Lower leg skin (tissue), 4 donors: ENCODE measurements around the gene EIF4G1. TPM values are rescaled to one million over a fixed set of nuclear protein-coding genes. Genes with fewer than 3 reads are reported as not detected.
A peak's percentile ranks its signal among the peaks of the same experiment; 100 is the strongest.
"Not testable (repeated sequence)": the region's sequence is repeated elsewhere in the genome, so short reads cannot be mapped to it uniquely, and the experiment has no call there.

Experiments
- DNase-seq, 2 donors: peaks; one replicate each; pipeline ENCODE4 v3.0.0-alpha.2; 2019; ENCODE audit warnings: low spot score in 2 of 2
- H3K4me3 ChIP-seq: fragments of 200-600 bp; sonication (generic); 2 replicates; pipeline ENCODE4 v1.5.1; 2017; ENCODE audit warnings: mild to moderate bottlenecking, low read depth; ENCODE audit not compliant: poor library complexity, severe bottlenecking
- CTCF ChIP-seq, 3 donors: fragments of 450-650 bp; IDR thresholded peaks; one replicate each; pipeline ENCODE4 v1.5.1; 2016; ENCODE audit warnings: antibody characterized with exemption in 3 of 3, mild to moderate bottlenecking in 3 of 3, moderate library complexity in 2 of 3
- POLR2A ChIP-seq, 2 donors: fragments of 450-650 bp; IDR thresholded peaks; one replicate each; pipeline ENCODE4 v1.6.1; 2016 to 2017; ENCODE audit warnings: antibody characterized with exemption in 2 of 2, mild to moderate bottlenecking in 1 of 2, moderate library complexity in 1 of 2
- WGBS, 2 donors: methylation state at CpG; one replicate each; pipeline ENCODE4 v1.1.5; 2018; 5-methylcytosine and 5-hydroxymethylcytosine counted together
- intact Hi-C: fragments of 100-400 bp; cut with DNase I; formaldehyde crosslinking; loops from one replicate; pipeline ENCODE4 v1.15.0; 2023; ENCODE audit warnings: low total_unique reads
- total RNA-seq, 4 donors: library from RNA; depleted of rRNA; stranded (reverse); fragments of >200 nt; gene quantifications; one replicate each; pipeline ENCODE4 v1.1.0, GENCODE V29; 2016

Gene EIF4G1
- total RNA-seq, result 100 to 1,000 TPM; 418 to 445 (median 433) TPM

- peak within 1 kb of the TSS; percentile 57 for H3K4me3 ChIP-seq
- intact Hi-C loops, result no loop called here
- TF ChIP-seq POLR2A (IDR thresholded peaks at IDR 0.05), result no peak
- no peak for TF ChIP-seq CTCF (IDR thresholded peaks at IDR 0.05)
- WGBS, 2 donors, result 0 to 1% methylated on average over 28 to 38 of the region's 40 CpGs
- peak; percentile 92 to 99 for DNase-seq
These were observed at the start of gene EIF4G1 for GRCh38 chr3:184314363-184314699. EIF4G1 (plus strand) TSS chr3:184314606; CDS start chr3:184315797, 1,191 bp downstream.

- H3K4me3 ChIP-seq, DNase-seq, intact Hi-C loops: not testable (repeated sequence)
- 91 to 93% methylated on average over 1 of the region's 1 CpG for WGBS, 2 donors
These were observed 47.2 kb upstream of the EIF4G1 start for GRCh38 chr3:184267249-184267648.

GRCh38 chr3:184272269-184272668 is 42.1 kb upstream of the EIF4G1 start:
- intact Hi-C loops, result no loop called here
- TF ChIP-seq CTCF (IDR thresholded peaks at IDR 0.05), result no peak

GRCh38 chr3:184275381-184275701 is 39.1 kb upstream of the EIF4G1 start:
- no peak overlapping the region for H3K4me3 ChIP-seq
- 64 to 71% methylated on average over 12 of the region's 12 CpGs for WGBS, 2 donors
- DNase-seq, result no peak
- intact Hi-C loops, result no loop called here
- TF ChIP-seq CTCF (IDR thresholded peaks at IDR 0.05) (no peak), POLR2A (IDR thresholded peaks at IDR 0.05) (no peak)

More at GRCh38 chr3:184272269-184272668, 42.1 kb upstream of the EIF4G1 start:
- H3K4me3 ChIP-seq, result no peak overlapping the region
- WGBS, 2 donors, result 45 to 47% methylated on average over 1 of the region's 1 CpG
- no peak for DNase-seq

- TF ChIP-seq POLR2A (IDR thresholded peaks at IDR 0.05), result no peak
- TF ChIP-seq CTCF (IDR thresholded peaks at IDR 0.05), result no peak
- intact Hi-C loops, result no loop called here
- no peak for DNase-seq
- 17 to 42% methylated on average over 18 to 43 of the region's 65 CpGs for WGBS, 2 donors
- H3K4me3 ChIP-seq, result no peak within 1 kb of the TSS
These were observed 38.2 kb upstream of the EIF4G1 start, which contains the start of gene ECE2 for GRCh38 chr3:184275961-184276910. ECE2 (plus strand) TSS chr3:184276022; CDS start chr3:184276154, 132 bp downstream.

GRCh38 chr3:184277366-184277765 is 37.0 kb upstream of the EIF4G1 start:
- no peak overlapping the region for H3K4me3 ChIP-seq
- no peak for DNase-seq
- intact Hi-C loops, result no loop called here
- WGBS, 2 donors, result 92 to 93% methylated on average over 6 of the region's 6 CpGs
- TF ChIP-seq CTCF (IDR thresholded peaks at IDR 0.05) (no peak), POLR2A (IDR thresholded peaks at IDR 0.05) (no peak)
